H9 (cell line): ENCODE measurements around the gene LILRA1. TPM values are rescaled to one million over a fixed set of nuclear protein-coding genes. Genes with fewer than 3 reads are reported as not detected.

Experiments used
- DNase-seq: peaks from one replicate; pipeline ENCODE4 v3.0.0-alpha.2; 2017
- H2AFZ ChIP-seq: one replicate; pipeline ENCODE4 v1.6.1; 2013; ENCODE audit warnings: mild to moderate bottlenecking, low read length, control low read depth, moderate library complexity
- H2AK5ac ChIP-seq: 2 replicates; pipeline ENCODE4 v1.6.1; 2013; ENCODE audit warnings: low read length, control low read depth, mixed read lengths; ENCODE audit not compliant: insufficient read length
- H2BK120ac ChIP-seq: one replicate; pipeline ENCODE4 v1.6.1; 2013; ENCODE audit warnings: low read depth, mild to moderate bottlenecking, low read length, control low read depth, inconsistent platforms; ENCODE audit not compliant: poor library complexity, severe bottlenecking
- H2BK12ac ChIP-seq: 2 replicates; pipeline ENCODE4 v1.6.1; 2013; ENCODE audit warnings: low read length, control low read depth, mixed read lengths, low read depth; ENCODE audit not compliant: insufficient read length
- H2BK15ac ChIP-seq: 2 replicates; pipeline ENCODE4 v1.6.1; 2013; ENCODE audit warnings: low read depth, low read length, control low read depth
- H2BK20ac ChIP-seq: one replicate; pipeline ENCODE4 v1.6.1; 2013; ENCODE audit warnings: low read depth, mild to moderate bottlenecking, low read length, control low read depth, inconsistent platforms; ENCODE audit not compliant: poor library complexity, severe bottlenecking
- H2BK5ac ChIP-seq: 2 replicates; pipeline ENCODE4 v1.6.1; 2013; ENCODE audit warnings: low read length, control low read depth, mixed read lengths; ENCODE audit not compliant: insufficient read length
- H3K14ac ChIP-seq: 2 replicates; pipeline ENCODE4 v1.6.1; 2013; ENCODE audit warnings: low read length, control low read depth; ENCODE audit not compliant: insufficient read depth
- H3K18ac ChIP-seq: 2 replicates; pipeline ENCODE4 v1.6.1; 2013; ENCODE audit warnings: low read depth, mild to moderate bottlenecking, mixed read lengths, low read length, control low read depth; ENCODE audit not compliant: insufficient read length
- H3K23ac ChIP-seq: 2 replicates; pipeline ENCODE4 v1.6.1; 2013; ENCODE audit warnings: low read length, control low read depth, mixed read lengths, low read depth; ENCODE audit not compliant: insufficient read length
- H3K23me2 ChIP-seq: 2 replicates; pipeline ENCODE4 v1.6.1; 2013; ENCODE audit warnings: low read depth, mild to moderate bottlenecking, mixed read lengths, low read length, control low read depth; ENCODE audit not compliant: insufficient read length, poor library complexity, severe bottlenecking
- H3K27ac ChIP-seq: 2 replicates; pipeline ENCODE4 v1.5.1; 2013; ENCODE audit warnings: low read length, control low read depth, mixed read lengths, low read depth; ENCODE audit not compliant: insufficient read length
- H3K27me3 ChIP-seq: 2 replicates; pipeline ENCODE4 v1.6.1; 2013; ENCODE audit warnings: low read length, control low read depth, inconsistent platforms; ENCODE audit not compliant: insufficient read depth
- H3K4ac ChIP-seq: 2 replicates; pipeline ENCODE4 v1.6.1; 2013; ENCODE audit warnings: low read depth, mild to moderate bottlenecking, control low read depth, inconsistent platforms, low read length, moderate library complexity
- H3K4me1 ChIP-seq: 2 replicates; pipeline ENCODE4 v1.6.1; 2013; ENCODE audit warnings: low read length, control low read depth, inconsistent platforms; ENCODE audit not compliant: insufficient read depth
- H3K4me2 ChIP-seq: 2 replicates; pipeline ENCODE4 v1.6.1; 2013; ENCODE audit warnings: low read length, control low read depth, mixed read lengths; ENCODE audit not compliant: insufficient read length, insufficient read depth
- H3K56ac ChIP-seq: 2 replicates; pipeline ENCODE4 v1.6.1; 2013; ENCODE audit warnings: low read depth, mild to moderate bottlenecking, mixed read lengths, low read length, control low read depth; ENCODE audit not compliant: insufficient read length
- H3K79me1 ChIP-seq: 2 replicates; pipeline ENCODE4 v1.6.1; 2013; ENCODE audit warnings: low read depth, mild to moderate bottlenecking, moderate library complexity, low read length, control low read depth, inconsistent platforms; ENCODE audit not compliant: insufficient read depth, poor library complexity, severe bottlenecking
- H3K79me2 ChIP-seq: 2 replicates; pipeline ENCODE4 v1.6.1; 2013; ENCODE audit warnings: low read length, control low read depth, inconsistent platforms; ENCODE audit not compliant: insufficient read depth
- H3K9ac ChIP-seq: 2 replicates; pipeline ENCODE4 v1.6.1; 2013; ENCODE audit warnings: low read length, control low read depth, mixed read lengths; ENCODE audit not compliant: insufficient read length; ENCODE audit errors: extremely low read depth
- H3K9me3 ChIP-seq: one replicate; pipeline ENCODE4 v1.6.1; 2013; ENCODE audit warnings: low read depth, low read length, inconsistent platforms; ENCODE audit not compliant: control insufficient read depth
- H3T11ph ChIP-seq: one replicate; pipeline ENCODE4 v1.6.1; 2013; ENCODE audit warnings: mild to moderate bottlenecking, low read length, control low read depth, inconsistent platforms
- H4K20me1 ChIP-seq: one replicate; pipeline ENCODE4 v1.6.1; 2013; ENCODE audit not compliant: control insufficient read depth, insufficient read length, insufficient read depth
- H4K5ac ChIP-seq: 2 replicates; pipeline ENCODE4 v1.6.1; 2013; ENCODE audit warnings: low read depth, mild to moderate bottlenecking, mixed read lengths, low read length, control low read depth; ENCODE audit not compliant: insufficient read length
- H4K8ac ChIP-seq: replicated peaks from 2 replicates; pipeline ENCODE4 v1.6.1; 2013; ENCODE audit warnings: low read length, control low read depth, mixed read lengths, low read depth; ENCODE audit not compliant: insufficient read length
- H4K91ac ChIP-seq: 2 replicates; pipeline ENCODE4 v1.6.1; 2013; ENCODE audit warnings: low read depth, mild to moderate bottlenecking, moderate library complexity, mixed read lengths, low read length, control low read depth; ENCODE audit not compliant: insufficient read length
- H3K27ac Mint-ChIP-seq, 3 experiments: 2 replicates in 2 of 3; 3 replicates in 1 of 3; pipeline ENCODE4 v1.8.0; 2020 to 2021; ENCODE audit warnings: mixed read lengths in 3 of 3, mild to moderate bottlenecking in 1 of 3, moderate library complexity in 1 of 3
- H3K27me3 Mint-ChIP-seq: 2 replicates; pipeline ENCODE4 v1.8.0; 2021; ENCODE audit warnings: low read depth, mild to moderate bottlenecking, moderate library complexity, mixed read lengths
- H3K36me3 Mint-ChIP-seq, 3 experiments: 2 replicates in 2 of 3; 3 replicates in 1 of 3; pipeline ENCODE4 v1.8.0; 2020 to 2021; ENCODE audit warnings: low read depth in 3 of 3, mixed read lengths in 3 of 3; ENCODE audit not compliant: insufficient read depth in 1 of 3
- H3K4me1 Mint-ChIP-seq, 2 experiments: 2 replicates each; pipeline ENCODE4 v1.8.0; 2020; ENCODE audit warnings: mixed read lengths in 2 of 2
- H3K4me3 Mint-ChIP-seq, 2 experiments: 2 replicates in 1 of 2; 3 replicates in 1 of 2; pipeline ENCODE4 v1.8.0; 2020 to 2021; ENCODE audit warnings: mild to moderate bottlenecking in 2 of 2, mixed read lengths in 2 of 2, moderate library complexity in 1 of 2
- H3K9me3 Mint-ChIP-seq, 2 experiments: 2 replicates in 1 of 2; 3 replicates in 1 of 2; pipeline ENCODE4 v1.8.0; 2020; ENCODE audit warnings: mild to moderate bottlenecking in 2 of 2, mixed read lengths in 2 of 2, moderate library complexity in 1 of 2
- WGBS: extraction: QIAGEN DNeasy Blood & Tissue Kit; methylation state at CpG from one replicate; pipeline ENCODE4 v1.1.7; 2013; ENCODE audit warnings: missing lambda C conversion rate, low lambda C conversion rate, mixed read lengths; ENCODE audit not compliant: insufficient read length; ENCODE audit errors: extremely low coverage; 5-methylcytosine and 5-hydroxymethylcytosine counted together
- total RNA-seq: library from RNA; stranded (reverse); gene quantifications from 2 replicates; pipeline ENCODE4 v1.2.1, GENCODE V29; 2021
- TF ChIP-seq, protein P1 (sequence below): fragments of 200-600 bp; sonication (generic); conservative IDR thresholded peaks from 3 replicates; pipeline ENCODE4 v1.8.0; 2021; ENCODE audit warnings: antibody characterized with exemption, mild to moderate bottlenecking

Gene LILRA1
- total RNA-seq, 1 experiment from 2014 or later, result not detected

DNA sequence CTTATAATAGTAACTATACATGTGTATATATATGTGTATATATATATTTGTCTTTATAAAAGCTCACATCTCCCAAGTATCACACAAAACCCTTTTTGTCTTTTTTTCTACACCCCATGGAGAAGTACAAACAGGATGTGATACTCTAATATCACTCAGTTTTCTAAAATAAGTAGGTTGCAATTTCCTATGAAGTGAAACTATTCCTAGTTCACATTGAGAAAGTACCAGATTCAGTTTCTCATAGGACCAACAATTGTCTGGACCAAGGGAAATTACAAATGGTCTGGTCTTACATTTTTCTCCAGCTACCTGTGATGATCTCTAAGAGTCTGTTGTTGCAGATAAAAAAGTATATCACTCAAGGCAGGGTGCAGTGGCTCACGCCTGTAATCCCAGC, 19.0 kb downstream of the LILRA1 start:
- TF ChIP-seq, protein P1, sequence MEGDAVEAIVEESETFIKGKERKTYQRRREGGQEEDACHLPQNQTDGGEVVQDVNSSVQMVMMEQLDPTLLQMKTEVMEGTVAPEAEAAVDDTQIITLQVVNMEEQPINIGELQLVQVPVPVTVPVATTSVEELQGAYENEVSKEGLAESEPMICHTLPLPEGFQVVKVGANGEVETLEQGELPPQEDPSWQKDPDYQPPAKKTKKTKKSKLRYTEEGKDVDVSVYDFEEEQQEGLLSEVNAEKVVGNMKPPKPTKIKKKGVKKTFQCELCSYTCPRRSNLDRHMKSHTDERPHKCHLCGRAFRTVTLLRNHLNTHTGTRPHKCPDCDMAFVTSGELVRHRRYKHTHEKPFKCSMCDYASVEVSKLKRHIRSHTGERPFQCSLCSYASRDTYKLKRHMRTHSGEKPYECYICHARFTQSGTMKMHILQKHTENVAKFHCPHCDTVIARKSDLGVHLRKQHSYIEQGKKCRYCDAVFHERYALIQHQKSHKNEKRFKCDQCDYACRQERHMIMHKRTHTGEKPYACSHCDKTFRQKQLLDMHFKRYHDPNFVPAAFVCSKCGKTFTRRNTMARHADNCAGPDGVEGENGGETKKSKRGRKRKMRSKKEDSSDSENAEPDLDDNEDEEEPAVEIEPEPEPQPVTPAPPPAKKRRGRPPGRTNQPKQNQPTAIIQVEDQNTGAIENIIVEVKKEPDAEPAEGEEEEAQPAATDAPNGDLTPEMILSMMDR, result no peak
- Histone ChIP-seq H2BK120ac (no peak overlapping the region), H2BK15ac (no peak overlapping the region), H4K91ac (no peak overlapping the region), H4K5ac (no peak overlapping the region), H3K9ac (no peak overlapping the region), H2AFZ (no peak overlapping the region), H4K8ac (no peak overlapping the region), H3K4me1 (no peaks in the 10 kb centered on the region), H3K4ac (no peak overlapping the region), H3K27me3 (no peaks in the 10 kb centered on the region), H2BK12ac (no peak overlapping the region), H2AK5ac (no peak overlapping the region), H3T11ph (no peak overlapping the region), H3K79me1 (no peaks in the 10 kb centered on the region), H3K79me2 (no peaks in the 10 kb centered on the region), H3K27ac (no peak overlapping the region), H3K14ac (no peak overlapping the region), H4K20me1 (no peaks in the 10 kb centered on the region), H2BK20ac (no peak overlapping the region), H2BK5ac (no peak overlapping the region), H3K23ac (no peak overlapping the region), H3K18ac (no peak overlapping the region), H3K4me2 (no peak overlapping the region), H3K56ac (no peak overlapping the region), H3K23me2 (no peaks in the 10 kb centered on the region), H3K9me3 (peaks cover 79% of the 10 kb centered on the region)
- H3K4me3 Mint-ChIP-seq, result no peak overlapping the region
- H3K27me3 Mint-ChIP-seq, result peaks cover 3% of the 10 kb centered on the region; the same call in 1 of the 2 replicates
- no CpG with 5 or more reads among the region's 1 CpG for WGBS
- peaks cover 5 to 35% (median 8%) of the 10 kb centered on the region in 3 experiments; a peak in 5 of 7 replicates for H3K36me3 Mint-ChIP-seq
- peaks cover 94 to 95% of the 10 kb centered on the region in 2 experiments for H3K9me3 Mint-ChIP-seq
- DNase-seq, result no peak
- H3K4me1 Mint-ChIP-seq, result no peaks in the 10 kb centered on the region
- no peak overlapping the region for H3K27ac Mint-ChIP-seq
